Hematopoietic multipotent progenitor cell treated with erythropoietin and hydrocortisone succinate and interleukin-3 and kit ligand, for 17 days (in vitro differentiated cells): Measurements from ENCODE around the gene MCUB.

Experiments
- DNase-seq: peaks from one replicate; pipeline ENCODE4 v3.0.0-alpha.2; 2015; ENCODE audit warnings: low spot score

MCUB gene

GRCh38 chr4:109682875-109683274 lies 122.8 kb downstream of the MCUB start:
- DNase-seq, result no peak

GRCh38 chr4:109683621-109684253 lies 123.7 kb downstream of the MCUB start:
- no peak for DNase-seq

DNA sequence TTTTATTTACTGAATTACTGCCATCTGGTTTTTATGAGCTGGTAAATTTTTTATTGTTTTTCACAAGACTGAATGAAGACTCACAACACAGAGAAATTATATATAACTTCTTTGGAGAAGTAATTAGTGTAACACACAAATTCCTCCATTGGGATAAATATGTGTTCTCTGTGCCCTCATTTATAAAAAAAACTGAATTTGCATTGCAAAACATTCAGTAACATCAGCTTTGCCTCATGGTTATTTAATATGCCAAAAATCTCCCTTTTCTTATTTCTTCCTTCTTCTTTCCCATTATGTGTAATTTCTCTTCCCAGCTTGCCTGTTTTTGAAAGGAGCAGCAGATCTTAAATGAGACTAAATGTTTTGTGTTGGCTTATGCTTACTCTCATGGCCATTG lies 124.7 kb downstream of the MCUB start:
- no peak for DNase-seq

DNA sequence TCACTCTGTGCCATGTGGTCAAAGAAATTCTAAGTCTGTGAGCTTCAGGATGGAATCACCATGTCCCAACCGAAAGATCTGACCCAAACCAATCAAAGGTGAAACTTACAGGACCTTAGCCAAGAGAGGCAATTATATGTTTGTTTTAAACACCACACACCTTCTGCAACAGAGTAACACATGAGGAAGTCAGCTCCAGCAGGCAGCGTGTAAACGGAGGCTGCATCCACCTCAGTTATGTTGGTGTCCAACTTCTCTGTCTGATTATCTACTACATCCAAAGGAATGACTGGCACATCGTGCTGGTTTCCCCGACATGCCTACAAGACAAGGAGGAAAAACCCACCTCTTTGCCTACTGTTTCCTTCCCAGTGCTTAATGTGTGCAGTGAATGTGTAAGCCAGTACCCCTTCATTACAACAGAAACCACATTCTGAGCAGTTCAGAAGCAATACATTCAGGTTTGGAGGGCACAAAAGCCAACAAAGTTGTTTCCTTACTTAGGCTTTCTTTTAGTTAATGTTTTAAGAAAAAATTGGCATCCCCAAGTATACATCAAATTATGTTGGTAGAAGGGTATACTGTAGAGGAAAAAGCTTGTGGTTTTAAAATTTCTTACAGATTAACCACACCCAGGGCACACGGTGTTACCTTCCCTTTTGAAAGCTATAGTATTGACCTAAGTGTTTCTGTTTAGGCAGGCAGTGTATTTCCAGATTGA lies 130.8 kb downstream of the MCUB start:
- DNase-seq, result no peak

- no peak for DNase-seq
These were observed 131.4 kb downstream of the MCUB start for GRCh38 chr4:109691411-109691920.

DNA sequence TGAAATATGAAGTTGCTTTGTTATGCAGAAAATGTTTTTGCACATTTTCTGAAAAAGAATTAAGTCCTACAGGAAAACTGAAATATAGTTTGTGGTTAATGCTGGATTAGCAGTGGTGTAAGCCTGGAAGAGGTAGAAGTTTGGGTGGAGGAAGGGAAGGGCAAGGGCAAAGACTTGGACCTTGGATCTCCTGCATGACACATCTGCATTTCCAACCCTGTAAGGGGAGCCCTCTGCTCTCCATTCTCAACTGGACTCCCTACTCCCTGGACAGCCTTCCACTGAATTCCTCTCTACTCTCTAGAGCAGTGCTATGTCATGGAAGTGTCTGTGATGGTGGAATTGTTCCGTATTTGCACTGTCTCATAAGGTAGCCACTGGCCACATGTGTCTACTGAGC lies 138.6 kb downstream of the MCUB start:
- DNase-seq, result no peak

GRCh38 chr4:109699553-109700225 lies 139.6 kb downstream of the MCUB start:
- no peak for DNase-seq

GRCh38 chr4:109701566-109702410 lies 141.7 kb downstream of the MCUB start:
- DNase-seq, result no peak

GRCh38 chr4:109702950-109703663 lies 143.1 kb downstream of the MCUB start, which contains the start of gene CASP6:
CASP6 (minus strand) TSS chr4:109703445; CDS start chr4:109703395, 50 bp downstream.
- peak; percentile 71 for DNase-seq

- no peak for DNase-seq
These were observed 143.8 kb downstream of the MCUB start for GRCh38 chr4:109703664-109704361.

DNA sequence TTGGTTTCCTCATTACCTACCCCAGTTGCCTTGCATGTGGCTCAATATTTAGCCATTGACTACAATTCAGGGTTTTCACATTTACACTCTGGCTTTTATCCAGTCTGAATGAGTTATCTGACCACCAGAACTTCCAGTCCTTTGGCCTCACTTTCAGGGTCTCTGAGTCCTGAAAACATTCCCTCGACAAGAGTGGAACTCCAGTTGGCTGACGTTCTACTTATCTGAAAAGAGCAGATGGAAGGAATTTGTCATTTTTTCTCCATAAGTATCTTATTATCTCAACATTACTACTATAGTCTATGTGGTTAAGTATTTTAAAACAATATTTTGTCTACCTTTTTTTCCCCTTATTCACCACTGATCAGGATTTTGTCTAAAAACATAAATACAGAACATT lies 148.4 kb downstream of the MCUB start:
- no peak for DNase-seq

DNA sequence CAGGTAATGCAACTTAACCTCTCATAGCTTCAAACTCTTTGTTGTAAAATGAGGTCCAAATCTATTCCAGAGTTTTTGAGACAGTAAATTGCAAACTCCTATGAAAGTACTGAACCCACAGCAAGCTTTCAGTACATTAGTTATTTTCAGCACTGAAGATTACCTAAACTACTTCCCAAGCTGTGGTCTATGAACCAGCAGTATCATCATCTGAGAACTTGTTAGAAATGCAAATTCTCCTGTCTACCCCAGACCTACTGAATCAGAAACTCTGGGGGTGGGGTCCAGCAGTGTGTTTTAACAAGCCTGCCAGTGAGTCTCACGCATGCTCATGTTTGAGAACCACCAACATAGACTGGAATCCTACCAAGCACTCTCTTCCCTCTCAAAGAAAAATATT lies 148.9 kb downstream of the MCUB start:
- DNase-seq, result no peak

DNA sequence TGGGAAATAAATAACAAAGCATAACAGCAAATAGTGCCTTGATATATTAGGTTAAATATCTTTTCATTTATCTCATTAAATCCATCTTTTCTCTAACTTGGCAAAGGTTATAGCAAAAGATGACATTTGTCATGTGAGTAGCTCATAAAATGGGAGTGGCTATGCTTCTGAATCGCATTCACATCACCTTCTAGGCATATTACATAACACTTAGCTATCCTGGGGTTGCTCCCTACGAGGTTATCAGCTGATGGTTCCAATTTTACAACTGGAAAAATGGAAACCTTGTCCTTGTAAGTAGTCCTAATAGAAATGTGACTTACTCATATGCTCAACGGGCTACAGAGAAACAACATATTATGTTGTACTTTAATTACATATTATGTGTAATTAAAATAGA lies 153.5 kb downstream of the MCUB start:
- no peak for DNase-seq

DNA sequence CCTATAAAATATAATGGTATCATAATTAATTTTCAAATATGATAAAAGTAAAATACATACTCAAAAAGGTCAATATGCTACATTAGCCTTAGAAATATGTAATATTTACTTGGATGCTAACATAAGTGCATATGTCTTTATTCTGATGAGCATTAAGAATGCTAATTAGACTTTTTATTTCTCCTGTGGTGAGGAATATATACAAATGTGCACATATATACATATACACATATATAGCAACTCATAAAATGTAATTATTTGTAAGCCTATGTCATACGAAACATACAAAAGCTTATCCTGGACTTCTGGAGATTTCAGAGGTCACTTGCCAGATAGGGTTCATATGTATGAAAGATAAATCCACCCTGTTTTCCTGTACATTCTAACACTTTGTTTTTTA lies 158.7 kb downstream of the MCUB start:
- DNase-seq, result no peak

DNA sequence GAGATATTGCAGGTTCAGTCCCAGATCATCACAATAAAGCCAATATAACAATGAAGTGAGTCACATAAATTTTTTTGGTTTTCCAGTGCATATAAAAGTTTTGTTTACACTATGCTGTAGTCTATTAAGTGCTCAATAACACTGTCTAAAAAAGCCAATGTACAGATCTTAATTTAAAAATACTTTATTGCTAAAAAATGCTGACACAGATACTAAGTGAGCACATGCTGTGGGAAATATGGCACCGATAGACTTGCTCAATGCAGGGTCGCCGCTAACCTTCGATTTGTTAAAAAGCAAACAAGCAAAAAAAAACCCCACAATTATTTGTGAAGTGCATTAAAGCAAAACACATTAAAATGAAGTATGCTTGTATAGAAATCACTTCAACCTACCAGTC lies 159.6 kb downstream of the MCUB start:
- no peak for DNase-seq

GRCh38 chr4:109721033-109721432 lies 161.0 kb downstream of the MCUB start:
- DNase-seq, result no peak

DNA sequence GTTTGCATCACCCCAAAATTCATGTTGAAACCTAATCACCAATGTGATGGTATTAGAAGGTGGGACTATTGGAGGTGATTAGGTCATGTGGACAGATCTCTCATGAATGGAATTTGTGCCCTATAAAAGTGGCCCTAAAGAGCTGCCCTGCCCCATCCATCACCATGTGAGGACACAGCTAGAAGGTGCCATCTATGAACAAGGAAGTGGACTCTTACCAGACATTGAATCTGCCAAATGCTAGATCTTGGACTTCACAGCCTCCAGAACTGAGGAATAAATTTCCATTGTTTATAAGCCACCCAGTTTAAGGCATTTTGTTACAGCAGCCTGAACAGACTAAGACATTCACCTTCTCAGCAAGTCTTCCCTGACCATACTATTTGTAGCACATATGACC lies 162.3 kb downstream of the MCUB start:
- DNase-seq, result no peak

DNA sequence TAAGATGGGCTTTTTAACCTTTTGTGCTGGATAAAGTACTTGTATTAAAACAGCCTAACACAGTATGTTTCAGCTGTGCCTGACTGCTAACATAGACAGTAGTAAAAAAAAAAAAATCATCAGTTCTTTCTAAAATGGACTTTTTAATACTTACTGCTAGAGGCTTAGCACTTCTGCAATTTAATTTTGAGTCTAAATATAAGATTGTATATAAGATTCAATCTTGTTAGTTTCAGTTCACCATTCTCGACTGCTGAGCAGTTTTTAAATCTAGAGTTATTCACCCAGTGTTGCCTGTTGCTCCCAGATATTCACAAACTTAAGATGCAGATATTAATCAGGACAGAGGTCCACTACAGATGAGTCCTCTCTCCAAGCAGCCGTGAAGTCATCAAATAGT lies 163.1 kb downstream of the MCUB start:
- no peak for DNase-seq

- DNase-seq, result no peak
These were observed 168.3 kb downstream of the MCUB start for GRCh38 chr4:109728385-109728784.

- peak; percentile 10 for DNase-seq
These were observed 169.2 kb downstream of the MCUB start for GRCh38 chr4:109729117-109729717.
